ENCODE data around the gene LHB. TPM values are rescaled to one million over a fixed set of nuclear protein-coding genes. Genes with fewer than 3 reads are reported as not detected.
A peak's percentile ranks its signal among the peaks of the same experiment; 100 is the strongest.

Gene LHB
- total RNA-seq, 1 experiment from 2014 or later = 0.68 TPM

GRCh38 chr19:48993175-48994034, 23.5 kb downstream of the LHB start, which contains the start of the genes GYS1 and RUVBL2:
Gene GYS1, minus strand, starts transcription at chr19:48993309. Its CDS starts 197 bp downstream, at chr19:48993112.
Gene RUVBL2, plus strand, starts transcription at chr19:48993887. Its CDS starts 25 bp downstream, at chr19:48993912.
- no peaks in the 10 kb centered on the region for H3K9me3 ChIP-seq
- no peaks in the 10 kb centered on the region for H3K27me3 ChIP-seq (replicated peaks; ENCODE audit: control insufficient read depth, insufficient read depth, low read length)
- no TSS peak for BruUV-seq (replicated peaks)
- Mint-ChIP-seq H3K9me3 (ENCODE audit: unreplicated experiment) (no peaks in the 10 kb centered on the region), H3K4me3 (ENCODE audit: unreplicated experiment) (peak within 1 kb of the TSS; percentile 99), H3K4me1 (ENCODE audit: low read depth, unreplicated experiment) (peaks cover 25% of the 10 kb centered on the region), H3K36me3 (ENCODE audit: insufficient read depth, unreplicated experiment) (peaks cover 67% of the 10 kb centered on the region), H3K27me3 (ENCODE audit: insufficient read depth, unreplicated experiment) (no peaks in the 10 kb centered on the region), H3K27ac (ENCODE audit: unreplicated experiment) (peak within 1 kb of the TSS; percentile 97)
- intact Hi-C loops (cut with micrococcal nuclease; ENCODE audit: unreplicated experiment) = loop anchor here (2.0 to 10.0 kb wide), 4 partner anchors 31 to 231 kb away; partner anchors contain the start of genes CGB7 and KCNA7
- peak within 1 kb of the TSS; percentile 77 for H3K4me3 ChIP-seq (ENCODE audit: low read depth, low read length)
- TF ChIP-seq CTCF (IDR thresholded peaks at IDR 0.05; ENCODE audit: insufficient read depth in 1 of 2, low read depth in 1 of 2, low read length in 1 of 2, severe bottlenecking in 1 of 2, unreplicated experiment in 1 of 2) = peak; percentile 98 to 99
- no peaks in the 10 kb centered on the region; the same call in 1 of the 2 replicates for H3K36me3 ChIP-seq (ENCODE audit: control insufficient read depth, insufficient read depth, low read length)
- peaks cover 13% of the 10 kb centered on the region; the same call in 1 of the 2 replicates for H3K4me1 ChIP-seq
- peak; percentile 100 for DNase-seq
- ChIA-PET POLR2A (interaction anchor here (0.6 to 2.5 kb wide), 29 partner anchors 10 to 460 kb away, joined by 3 to 16 read pairs (median 6); partner anchors contain the start of genes ALDH16A1, CGB7, DHDH and FTL), CTCF (interaction anchor here (0.5 to 2.9 kb wide), 49 partner anchors 10 to 684 kb away, joined by 3 to 51 read pairs (median 5); partner anchors contain the start of genes ALDH16A1, BAX, CGB7 and DHDH)

- CTCF ChIA-PET = interaction anchor here (0.6 to 2.9 kb wide), 32 partner anchors 10 to 683 kb away, joined by 3 to 51 read pairs (median 7); partner anchors contain the start of genes BAX, DHDH, LHB and NTF4
- Mint-ChIP-seq H3K4me1 (ENCODE audit: low read depth, unreplicated experiment) (peaks cover 32% of the 10 kb centered on the region), H3K36me3 (ENCODE audit: insufficient read depth, unreplicated experiment) (peaks cover 64% of the 10 kb centered on the region), H3K9me3 (ENCODE audit: unreplicated experiment) (no peaks in the 10 kb centered on the region), H3K27me3 (ENCODE audit: insufficient read depth, unreplicated experiment) (no peaks in the 10 kb centered on the region), H3K4me3 (ENCODE audit: unreplicated experiment) (peak overlapping the region; percentile 99), H3K27ac (ENCODE audit: unreplicated experiment) (peak overlapping the region; percentile 97)
- peak in 1 of 2 experiments; percentile 48 for DNase-seq
- intact Hi-C loops (cut with micrococcal nuclease; ENCODE audit: unreplicated experiment) = loop anchor here (2.0 to 10.0 kb wide), 4 partner anchors 30 to 232 kb away; partner anchors contain the start of genes CGB7 and KCNA7
- H3K9me3 ChIP-seq = no peaks in the 10 kb centered on the region
- POLR2A ChIA-PET = interaction anchor here (0.6 to 2.5 kb wide), 21 partner anchors 9 to 460 kb away, joined by 3 to 16 read pairs (median 8); partner anchors contain the start of genes ALDH16A1, CGB7, DHDH and FTL
- no peaks in the 10 kb centered on the region for H3K27me3 ChIP-seq (replicated peaks; ENCODE audit: control insufficient read depth, insufficient read depth, low read length)
- peak overlapping the region; percentile 77 for H3K4me3 ChIP-seq (ENCODE audit: low read depth, low read length)
- TSS peak; percentile 56 for BruUV-seq (replicated peaks)
- peaks cover 13% of the 10 kb centered on the region; the same call in 1 of the 2 replicates for H3K4me1 ChIP-seq
- peaks cover 2% of the 10 kb centered on the region; the same call in 1 of the 2 replicates for H3K36me3 ChIP-seq (ENCODE audit: control insufficient read depth, insufficient read depth, low read length)
- no peak for TF ChIP-seq CTCF (IDR thresholded peaks at IDR 0.05; ENCODE audit: insufficient read depth in 1 of 2, low read depth in 1 of 2, low read length in 1 of 2, severe bottlenecking in 1 of 2, unreplicated experiment in 1 of 2)
Measured at GRCh38 chr19:48992581-48993174, 24.2 kb downstream of the LHB start.

All from Caco-2 (cell line).